Measurements from ENCODE around the gene ABLIM1. TPM values are rescaled to one million over a fixed set of nuclear protein-coding genes. Genes with fewer than 3 reads are reported as not detected.

ABLIM1 gene
- total RNA-seq, 1 experiment from 2014 or later: 274 TPM

GRCh38 chr10:114550756-114551635 is 107.1 kb downstream of the ABLIM1 start:
- Histone ChIP-seq H3K36me3 (ENCODE audit: control insufficient read depth, insufficient read depth, low read length) (no peaks in the 10 kb centered on the region), H3K4me1 (ENCODE audit: control insufficient read depth, insufficient read depth, low read length) (peaks cover 34% of the 10 kb centered on the region), H3K4me3 (ENCODE audit: low read depth in 2 of 2, low read length in 2 of 2) (no peak overlapping the region), H3K27ac (ENCODE audit: low read length) (peak overlapping the region; percentile 81), H3K9me3 (ENCODE audit: control insufficient read depth, insufficient read depth, low read depth, low read length) (no peaks in the 10 kb centered on the region), H3K27me3 (ENCODE audit: control insufficient read depth, insufficient read depth, low read length) (no peaks in the 10 kb centered on the region)
- in situ Hi-C loops (cut with HindIII; ENCODE audit: low pct_unique_long_range_greater_than_20kb, low sequenced_read_pairs) (no loop called here), intact Hi-C loops (cut with micrococcal nuclease; ENCODE audit: unreplicated experiment) (loop anchor here (2.0 to 5.0 kb wide), 3 partner anchors 81 to 234 kb away; no protein-coding TSS in a partner anchor)
- POLR2A ChIA-PET: no interaction called here
- no peak for DNase-seq (ENCODE audit: low read depth, low spot score)
- CTCF ChIA-PET: interaction anchor here (1.0 kb wide), 1 partner anchor 247 kb away, joined by 4 read pairs; no protein-coding TSS in a partner anchor
- ATAC-seq: peak; percentile 47
- TF ChIP-seq CTCF (IDR thresholded peaks at IDR 0.05) (peak; percentile 62), REST (IDR thresholded peaks at IDR 0.05; ENCODE audit: insufficient read depth in 1 of 2, low read depth in 2 of 2, low read length in 1 of 2) (no peak)
- BruUV-seq (replicated peaks): no TSS peak

- ChIA-PET CTCF (interaction anchor here (0.6 kb wide), 1 partner anchor 85 kb away, joined by 6 read pairs; no protein-coding TSS in a partner anchor), POLR2A (no interaction called here)
- Histone ChIP-seq H3K36me3 (ENCODE audit: control insufficient read depth, insufficient read depth, low read length) (peaks cover 5% of the 10 kb centered on the region), H3K9me3 (ENCODE audit: control insufficient read depth, insufficient read depth, low read depth, low read length) (no peaks in the 10 kb centered on the region), H3K4me3 (ENCODE audit: low read depth in 2 of 2, low read length in 2 of 2) (no peak overlapping the region), H3K4me1 (ENCODE audit: control insufficient read depth, insufficient read depth, low read length) (peaks cover 34% of the 10 kb centered on the region), H3K27me3 (ENCODE audit: control insufficient read depth, insufficient read depth, low read length) (no peaks in the 10 kb centered on the region), H3K27ac (ENCODE audit: low read length) (peak overlapping the region; percentile 51; the same call in 1 of the 2 replicates)
- no TSS peak for BruUV-seq (replicated peaks)
- intact Hi-C loops (cut with micrococcal nuclease; ENCODE audit: unreplicated experiment): loop anchor here (5.0 kb wide), 1 partner anchor 144 kb away; no protein-coding TSS in a partner anchor
- TF ChIP-seq REST (IDR thresholded peaks at IDR 0.05; ENCODE audit: insufficient read depth in 1 of 2, low read depth in 2 of 2, low read length in 1 of 2): no peak
- no peak; the same call in 1 of the 2 replicates for TF ChIP-seq CTCF (IDR thresholded peaks at IDR 0.05)
- TF ChIP-seq POLR2AphosphoS5 (IDR thresholded peaks at IDR 0.05; ENCODE audit: low read depth, low read length): no peak
- no peak for TF ChIP-seq TCF7L2 (IDR thresholded peaks at IDR 0.05; ENCODE audit: low read depth, low read length)
- TF ChIP-seq SIN3A (IDR thresholded peaks at IDR 0.05; ENCODE audit: borderline replicate concordance, insufficient read depth, low read depth, low read length): no peak
- DNase-seq (ENCODE audit: low read depth, low spot score): no peak
- in situ Hi-C loops (cut with HindIII; ENCODE audit: low pct_unique_long_range_greater_than_20kb, low sequenced_read_pairs): no loop called here
- ATAC-seq: no peak
Observed at GRCh38 chr10:114548662-114549061, 109.4 kb downstream of the ABLIM1 start.

Data from Panc1 (cell line).